Activated CD4-positive, alpha-beta memory T cell treated with anti-CD3 and anti-CD28 coated beads for 36 hours (primary cell): ENCODE measurements around the gene C11orf52. TPM values are rescaled to one million over a fixed set of nuclear protein-coding genes. Genes with fewer than 3 reads are reported as not detected.

Experiments used
- total RNA-seq, 2 experiments: library from RNA; stranded (reverse); gene quantifications; one replicate each; pipeline ENCODE4 v1.2.3, GENCODE V29; 2021

C11orf52 gene
- total RNA-seq, 2 experiments from 2014 or later, result not detected

Other genes with a start within 250 kb of the C11orf52 start
- gene PPP2R1B, start 152.5 kb upstream of the C11orf52 start, total RNA-seq, result 10 to 100 TPM; 49.4 to 51.1 TPM
- gene ALG9, start 47.3 kb upstream of the C11orf52 start, total RNA-seq, result 10 to 100 TPM; 23.6 to 26.7 TPM
- 1 to 10 TPM; 5.2 to 5.6 TPM for gene FDXACB1, start 39.7 kb upstream of the C11orf52 start, total RNA-seq
- gene CFAP68, start 39.4 kb upstream of the C11orf52 start, total RNA-seq, result 10 to 100 TPM; 29.9 to 33.6 TPM
- not detected for gene CRYAB, start 7.1 kb upstream of the C11orf52 start, total RNA-seq
- gene HSPB2, start 6.2 kb upstream of the C11orf52 start, total RNA-seq, result not detected
- 10 to 100 TPM; 13.3 to 14.9 TPM for gene DIXDC1, start 18.4 kb downstream of the C11orf52 start, total RNA-seq
- gene DLAT, start 106.5 kb downstream of the C11orf52 start, total RNA-seq, result 10 to 100 TPM; 36.4 to 39.0 TPM
- under 1 TPM; 0.36 to 0.56 TPM for gene PIH1D2, start 155.1 kb downstream of the C11orf52 start, total RNA-seq
- 10 to 100 TPM; 17.5 to 19.4 TPM for gene NKAPD1, start 155.4 kb downstream of the C11orf52 start, total RNA-seq
- 10 to 100 TPM; 36.5 to 38.4 TPM for gene TIMM8B, start 167.8 kb downstream of the C11orf52 start, total RNA-seq
- 10 to 100 TPM; 72.7 to 91.6 TPM for gene SDHD, start 168.0 kb downstream of the C11orf52 start, total RNA-seq
- not detected for gene IL18, start 245.2 kb downstream of the C11orf52 start, total RNA-seq
- under 1 TPM in 1 of 2 experiments, not detected in 1; 0.29 TPM for gene TEX12, start 248.5 kb downstream of the C11orf52 start, total RNA-seq